HFFc6 (cell line): ENCODE results near the gene SCN4B. TPM values are rescaled to one million over a fixed set of nuclear protein-coding genes. Genes with fewer than 3 reads are reported as not detected.

Experiments used
- DNase-seq: peaks from one replicate; pipeline ENCODE4 v3.0.0-alpha.2; 2018
- H3K27ac Mint-ChIP-seq: 2 replicates; pipeline ENCODE4 v1.8.0; 2020; ENCODE audit warnings: mild to moderate bottlenecking, mixed read lengths
- H3K27me3 Mint-ChIP-seq: 2 replicates; pipeline ENCODE4 v1.8.0; 2021; ENCODE audit warnings: mild to moderate bottlenecking, moderate library complexity, mixed read lengths; ENCODE audit not compliant: insufficient read depth
- H3K36me3 Mint-ChIP-seq: 2 replicates; pipeline ENCODE4 v1.8.0; 2021; ENCODE audit warnings: low read depth, mixed read lengths
- H3K4me1 Mint-ChIP-seq: 2 replicates; pipeline ENCODE4 v1.8.0; 2020; ENCODE audit warnings: low read depth, mixed read lengths
- H3K4me3 Mint-ChIP-seq: 2 replicates; pipeline ENCODE4 v1.8.0; 2020; ENCODE audit warnings: mild to moderate bottlenecking, moderate library complexity, mixed read lengths
- H3K9me3 Mint-ChIP-seq: 2 replicates; pipeline ENCODE4 v1.8.0; 2020; ENCODE audit warnings: mild to moderate bottlenecking, mixed read lengths
- total RNA-seq, 6 experiments: library from RNA; stranded (reverse); fragmentation: NEBNext Ultra II Directional; extraction: Animal tissue kit (Norgen Biotek cat#: 25700); gene quantifications; 2 replicates in 1 of 6; 3 replicates in 5 of 6; pipeline ENCODE4 v1.2.3, GENCODE V29; 2021
- TF ChIP-seq, protein P1 (sequence below): fragments of 200-600 bp; sonication (generic); IDR thresholded peaks from 2 replicates; pipeline ENCODE4 v1.5.0; 2021; ENCODE audit warnings: antibody characterized with exemption, mild to moderate bottlenecking

The SCN4B gene
- total RNA-seq, 6 experiments from 2014 or later = 0.07 to 0.10 TPM; not detected in 4

DNA sequence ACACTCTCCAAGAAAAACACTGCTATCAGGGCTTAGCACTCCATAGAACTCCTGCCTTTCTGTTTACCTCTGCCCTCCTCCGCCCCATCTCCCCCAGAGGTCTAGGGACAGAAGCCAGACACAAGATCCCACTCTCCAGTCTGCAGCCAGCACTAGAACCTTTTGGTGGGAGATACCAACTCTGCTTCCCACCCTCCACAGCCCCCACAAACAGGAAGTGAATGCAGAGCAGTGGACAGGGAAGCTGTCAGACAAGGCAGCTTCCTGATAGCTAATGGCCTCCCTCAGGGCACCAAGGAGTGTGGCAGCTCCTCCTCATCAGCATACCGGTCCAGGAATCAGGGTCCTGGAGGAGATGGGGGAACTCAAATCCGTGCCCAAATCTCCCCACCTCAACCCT, 5.1 kb downstream of the SCN4B start:
- Mint-ChIP-seq H3K4me1 (no peaks in the 10 kb centered on the region; the same call in 1 of the 2 replicates), H3K27ac (no peak overlapping the region), H3K27me3 (peaks cover 53% of the 10 kb centered on the region), H3K36me3 (no peaks in the 10 kb centered on the region), H3K4me3 (no peak overlapping the region), H3K9me3 (no peaks in the 10 kb centered on the region)
- no peak for DNase-seq
- TF ChIP-seq, protein P1, sequence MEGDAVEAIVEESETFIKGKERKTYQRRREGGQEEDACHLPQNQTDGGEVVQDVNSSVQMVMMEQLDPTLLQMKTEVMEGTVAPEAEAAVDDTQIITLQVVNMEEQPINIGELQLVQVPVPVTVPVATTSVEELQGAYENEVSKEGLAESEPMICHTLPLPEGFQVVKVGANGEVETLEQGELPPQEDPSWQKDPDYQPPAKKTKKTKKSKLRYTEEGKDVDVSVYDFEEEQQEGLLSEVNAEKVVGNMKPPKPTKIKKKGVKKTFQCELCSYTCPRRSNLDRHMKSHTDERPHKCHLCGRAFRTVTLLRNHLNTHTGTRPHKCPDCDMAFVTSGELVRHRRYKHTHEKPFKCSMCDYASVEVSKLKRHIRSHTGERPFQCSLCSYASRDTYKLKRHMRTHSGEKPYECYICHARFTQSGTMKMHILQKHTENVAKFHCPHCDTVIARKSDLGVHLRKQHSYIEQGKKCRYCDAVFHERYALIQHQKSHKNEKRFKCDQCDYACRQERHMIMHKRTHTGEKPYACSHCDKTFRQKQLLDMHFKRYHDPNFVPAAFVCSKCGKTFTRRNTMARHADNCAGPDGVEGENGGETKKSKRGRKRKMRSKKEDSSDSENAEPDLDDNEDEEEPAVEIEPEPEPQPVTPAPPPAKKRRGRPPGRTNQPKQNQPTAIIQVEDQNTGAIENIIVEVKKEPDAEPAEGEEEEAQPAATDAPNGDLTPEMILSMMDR = no peak

DNA sequence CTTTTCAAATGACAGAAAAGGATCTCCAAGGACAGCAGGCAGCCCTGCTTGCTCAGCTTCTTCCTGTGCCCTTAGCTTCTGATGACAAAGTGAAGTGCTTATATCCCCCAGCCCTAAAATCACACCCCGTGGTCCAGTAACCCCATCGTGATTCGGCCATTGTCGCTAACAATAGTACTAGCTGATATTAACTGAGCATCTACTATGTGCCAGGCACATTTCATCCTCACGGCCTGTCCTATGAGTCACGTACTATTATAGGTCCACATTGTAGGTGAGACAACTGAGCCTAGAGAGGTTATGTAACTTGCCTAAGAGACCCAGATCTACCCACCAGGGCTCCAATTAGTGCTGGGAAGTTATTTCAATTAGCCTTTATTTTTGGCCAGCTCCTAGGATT, 6.1 kb downstream of the SCN4B start:
- Mint-ChIP-seq H3K4me1 (no peaks in the 10 kb centered on the region; the same call in 1 of the 2 replicates), H3K27ac (no peak overlapping the region), H3K9me3 (no peaks in the 10 kb centered on the region), H3K27me3 (peaks cover 49% of the 10 kb centered on the region), H3K36me3 (no peaks in the 10 kb centered on the region), H3K4me3 (no peak overlapping the region)
- DNase-seq = no peak
- TF ChIP-seq, protein P1 = no peak

DNA sequence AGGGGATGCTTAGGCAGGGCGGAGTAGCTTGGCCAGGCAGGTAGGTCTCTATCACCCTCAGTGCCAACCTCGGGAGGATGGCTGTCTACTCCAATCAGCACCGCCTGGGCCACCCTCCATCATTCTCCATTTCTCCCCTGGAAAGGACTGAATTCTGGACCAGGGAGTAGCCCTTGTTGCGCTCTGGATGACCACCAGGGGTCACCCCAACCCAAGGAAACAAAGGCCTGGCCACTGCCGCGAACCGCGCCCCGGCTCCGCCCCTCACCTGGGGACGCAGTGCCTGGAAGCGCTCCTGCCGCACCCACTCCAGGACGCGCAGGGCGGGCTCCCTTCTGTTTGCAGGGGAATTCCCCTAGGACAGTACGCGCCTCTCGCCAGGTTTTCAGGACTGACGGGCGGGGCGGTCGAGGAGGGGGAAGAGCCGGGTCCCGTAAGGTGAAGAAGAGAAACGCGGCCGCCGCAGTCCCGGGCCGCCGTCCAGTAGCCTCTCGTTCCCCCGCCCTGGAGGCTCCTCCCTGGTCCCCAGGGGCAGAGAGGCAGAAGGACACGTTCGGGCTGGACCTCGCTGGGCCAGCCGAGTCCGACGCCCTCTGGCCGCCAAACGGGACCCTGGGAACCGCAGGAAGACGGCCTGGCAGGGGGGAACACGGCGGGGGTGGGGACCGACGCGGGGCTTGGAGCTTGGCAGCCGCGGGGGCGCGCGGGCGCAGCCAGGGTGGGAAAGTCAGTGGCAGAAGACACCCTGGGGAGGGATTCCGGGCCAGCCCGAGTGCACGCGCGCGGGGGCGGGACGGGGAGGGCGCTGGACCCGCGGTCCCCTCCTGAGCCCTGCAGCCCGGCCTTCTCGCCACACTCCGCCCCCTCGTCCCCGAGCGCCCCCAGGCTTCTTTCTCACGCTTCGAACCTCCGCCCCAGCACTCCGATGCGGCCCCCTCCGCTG, 7.1 kb downstream of the SCN4B start:
- TF ChIP-seq, protein P1 = peak; percentile 95
- peak; percentile 45 for DNase-seq
- H3K4me3 Mint-ChIP-seq = peak overlapping the region; percentile 71
- H3K4me1 Mint-ChIP-seq = no peaks in the 10 kb centered on the region; the same call in 1 of the 2 replicates
- H3K27me3 Mint-ChIP-seq = peaks cover 45% of the 10 kb centered on the region
- H3K27ac Mint-ChIP-seq = no peak overlapping the region
- no peaks in the 10 kb centered on the region for H3K36me3 Mint-ChIP-seq
- no peaks in the 10 kb centered on the region for H3K9me3 Mint-ChIP-seq

DNA sequence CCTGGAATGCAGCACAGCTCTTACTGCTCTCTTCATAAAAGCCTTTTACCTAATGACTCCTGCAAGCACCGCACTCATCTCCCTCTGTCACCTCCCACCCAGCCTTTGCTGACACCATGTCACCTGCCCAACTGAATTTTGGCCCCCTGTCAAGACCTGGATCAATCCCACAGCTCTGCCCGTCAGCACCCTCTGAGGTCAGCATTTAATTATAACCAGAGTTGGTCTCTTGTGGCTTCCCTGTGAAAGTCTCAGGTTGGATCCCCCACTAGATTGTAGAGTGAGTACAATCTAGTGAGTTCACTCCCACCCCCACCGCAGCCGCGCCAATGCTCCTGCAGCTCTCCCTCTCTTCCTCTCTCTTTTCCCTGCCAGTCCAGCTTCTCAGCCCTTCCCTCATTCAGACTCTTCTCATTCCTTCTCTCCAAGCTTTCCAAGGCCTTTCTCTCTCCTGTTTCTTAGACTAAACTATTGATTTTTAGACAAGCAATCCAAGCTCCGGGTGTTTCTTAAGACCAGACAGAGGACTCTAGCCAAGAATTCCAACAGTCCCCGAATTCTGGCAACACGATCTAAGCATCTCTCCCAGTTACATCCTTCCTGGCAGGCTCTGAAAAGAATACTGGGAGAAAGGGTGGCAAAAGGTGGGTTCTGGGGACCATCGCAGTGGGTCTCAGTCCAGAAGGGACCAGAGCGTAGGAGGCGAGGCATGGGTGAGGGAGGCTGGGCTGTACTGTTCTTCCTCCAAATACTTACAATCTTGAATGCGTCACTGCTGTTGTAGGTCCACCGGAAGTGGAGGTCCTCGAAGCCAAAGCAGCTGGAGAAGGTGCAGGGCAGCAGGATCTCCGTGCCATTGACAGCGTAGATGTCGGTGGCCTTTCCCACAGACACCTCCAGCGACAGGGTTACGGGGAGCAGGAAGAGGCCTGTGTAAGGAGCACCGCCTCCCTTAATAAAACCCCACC, 8.0 kb downstream of the SCN4B start:
- Mint-ChIP-seq H3K27me3 (peaks cover 47% of the 10 kb centered on the region), H3K27ac (no peak overlapping the region), H3K36me3 (no peaks in the 10 kb centered on the region), H3K4me1 (no peaks in the 10 kb centered on the region; the same call in 1 of the 2 replicates), H3K9me3 (no peaks in the 10 kb centered on the region), H3K4me3 (no peak overlapping the region)
- DNase-seq = no peak
- TF ChIP-seq, protein P1 = no peak

DNA sequence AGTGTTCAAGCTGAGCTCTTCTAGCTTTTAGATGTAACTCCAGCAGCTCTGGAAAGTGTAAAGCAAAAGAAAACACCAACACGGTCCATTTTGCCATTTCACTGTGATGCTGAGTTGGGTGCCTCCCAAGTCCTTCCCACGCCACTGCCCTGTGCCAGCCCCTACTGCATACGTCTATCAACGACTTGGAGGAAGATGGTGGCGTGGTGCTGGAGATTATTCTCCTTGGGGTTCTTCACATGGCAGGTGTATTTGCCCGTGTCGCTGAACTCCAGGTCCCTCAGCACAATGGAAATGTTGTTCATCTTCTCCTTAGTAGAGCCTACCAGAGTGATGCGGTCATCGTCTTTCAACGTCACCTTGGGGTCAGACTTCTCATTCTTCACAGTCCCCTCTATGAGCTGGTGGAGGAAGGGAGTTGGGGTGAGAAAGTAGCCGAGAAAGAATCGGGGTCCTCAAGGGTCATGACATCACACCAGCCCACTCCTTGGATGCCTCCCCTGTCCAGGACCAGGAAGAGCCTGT, 8.9 kb downstream of the SCN4B start:
- H3K4me3 Mint-ChIP-seq = no peak overlapping the region
- peaks cover 50% of the 10 kb centered on the region for H3K27me3 Mint-ChIP-seq

More for the DNA sequence above, 8.9 kb downstream of the SCN4B start:
- TF ChIP-seq, protein P1 = no peak
- Mint-ChIP-seq H3K27ac (no peak overlapping the region), H3K36me3 (no peaks in the 10 kb centered on the region), H3K4me1 (no peaks in the 10 kb centered on the region; the same call in 1 of the 2 replicates), H3K9me3 (no peaks in the 10 kb centered on the region)
- no peak for DNase-seq
